Vagina (tissue), 2 donors: ENCODE results near the gene CDH4. TPM values are rescaled to one million over a fixed set of nuclear protein-coding genes. Genes with fewer than 3 reads are reported as not detected.

ENCODE experiments used
- DNase-seq, 2 donors: peaks; one replicate each; pipeline ENCODE4 v3.0.0-alpha.2; 2017; ENCODE audit errors: extremely low spot score in 2 of 2
- H3K27ac ChIP-seq: fragments of 200-600 bp; sonication (generic); one replicate; pipeline ENCODE4 v1.5.1; 2019
- H3K27me3 ChIP-seq: fragments of 200-600 bp; sonication (generic); one replicate; pipeline ENCODE4 v1.5.1; 2019
- H3K36me3 ChIP-seq, 2 donors: fragments of 200-600 bp; sonication (generic); one replicate each; pipeline ENCODE4 v1.5.1; 2017 to 2019
- H3K4me1 ChIP-seq: fragments of 200-600 bp; sonication (generic); one replicate; pipeline ENCODE4 v1.5.1; 2019
- H3K4me3 ChIP-seq, 2 donors: fragments of 200-600 bp; sonication (generic); 1 replicate in 1 of 2; 2 replicates in 1 of 2; pipeline ENCODE4 v1.5.1; 2016 to 2019
- H3K9me3 ChIP-seq: fragments of 200-600 bp; sonication (generic); one replicate; pipeline ENCODE4 v1.5.1; 2019
- CTCF ChIP-seq, 3 experiments: fragments of 450-650 bp in 2 of 3; fragments of 200-600 bp in 1 of 3; sonication (generic) in 1 of 3; IDR thresholded peaks; one replicate each; pipeline ENCODE4 v1.5.1; 2017 to 2019; ENCODE audit warnings: antibody characterized with exemption in 3 of 3, mild to moderate bottlenecking in 2 of 3, moderate library complexity in 2 of 3
- POLR2A ChIP-seq, 2 donors: fragments of 450-650 bp; IDR thresholded peaks; one replicate each; pipeline ENCODE4 v1.6.1; 2017; ENCODE audit warnings: antibody characterized with exemption in 2 of 2, mild to moderate bottlenecking in 2 of 2, moderate library complexity in 2 of 2
- POLR2AphosphoS5 ChIP-seq, 2 donors: sonication (generic); formaldehyde crosslinking; IDR thresholded peaks; one replicate each; pipeline ENCODE4 v1.9.0; 2017; ENCODE audit warnings: antibody characterized with exemption in 2 of 2, mild to moderate bottlenecking in 2 of 2, low read depth in 1 of 2; ENCODE audit not compliant: insufficient read depth in 1 of 2
- intact Hi-C: fragments of 100-400 bp; cut with DNase I; formaldehyde crosslinking; loops from one replicate; pipeline ENCODE4 v1.15.1; 2023
- microRNA counts, 2 donors: library from miRNA; unstranded; fragments of <30 nt; microRNA quantifications; one replicate each; lab custom pipeline; 2016 to 2017
- microRNA-seq: library from miRNA; unstranded; fragments of <30 nt; microRNA quantifications from one replicate; pipeline ENCODE4, GENCODE V29; 2017; ENCODE audit warnings: borderline number of aligned reads, borderline replicate concordance
- total RNA-seq: library from RNA; depleted of rRNA; stranded (reverse); fragments of >200 nt; gene quantifications from one replicate; pipeline ENCODE4 v1.2.3, GENCODE V29; 2016

CDH4 gene
- total RNA-seq, 1 donor from 2014 or later = 0.25 TPM

GRCh38 chr20:61989741-61990140, 737.7 kb downstream of the CDH4 start:
- intact Hi-C loops = no loop called here
- H3K36me3 ChIP-seq = peaks cover 0 to 50% of the 10 kb centered on the region in 2 donors
- no peak for DNase-seq
- no peaks in the 10 kb centered on the region for H3K27me3 ChIP-seq
- no peak overlapping the region for H3K27ac ChIP-seq
- no peak overlapping the region for H3K4me3 ChIP-seq
- H3K9me3 ChIP-seq = peaks cover 3% of the 10 kb centered on the region
- TF ChIP-seq CTCF (IDR thresholded peaks at IDR 0.05) (no peak), POLR2A (IDR thresholded peaks at IDR 0.05) (no peak), POLR2AphosphoS5 (IDR thresholded peaks at IDR 0.05; ENCODE audit: insufficient read depth in 1 of 2, low read depth in 1 of 2) (no peak)
- no peaks in the 10 kb centered on the region for H3K4me1 ChIP-seq

MicroRNAs encoded within 50 kb of the gene (microRNA counts, 767-probe panel; counts per million panel counts)
- microRNA hsa-miR-1257 (lab: Ali Mortazavi, UCI) = 1,506 to 1,958 counts per million in 2 donors

Small RNAs within 50 kb of the gene (microRNA-seq; reads per million reads assigned to microRNA genes)
- gene MIR1257 = not detected
